ENCODE measurements around the gene SIPA1L2.

Gene SIPA1L2

DNA sequence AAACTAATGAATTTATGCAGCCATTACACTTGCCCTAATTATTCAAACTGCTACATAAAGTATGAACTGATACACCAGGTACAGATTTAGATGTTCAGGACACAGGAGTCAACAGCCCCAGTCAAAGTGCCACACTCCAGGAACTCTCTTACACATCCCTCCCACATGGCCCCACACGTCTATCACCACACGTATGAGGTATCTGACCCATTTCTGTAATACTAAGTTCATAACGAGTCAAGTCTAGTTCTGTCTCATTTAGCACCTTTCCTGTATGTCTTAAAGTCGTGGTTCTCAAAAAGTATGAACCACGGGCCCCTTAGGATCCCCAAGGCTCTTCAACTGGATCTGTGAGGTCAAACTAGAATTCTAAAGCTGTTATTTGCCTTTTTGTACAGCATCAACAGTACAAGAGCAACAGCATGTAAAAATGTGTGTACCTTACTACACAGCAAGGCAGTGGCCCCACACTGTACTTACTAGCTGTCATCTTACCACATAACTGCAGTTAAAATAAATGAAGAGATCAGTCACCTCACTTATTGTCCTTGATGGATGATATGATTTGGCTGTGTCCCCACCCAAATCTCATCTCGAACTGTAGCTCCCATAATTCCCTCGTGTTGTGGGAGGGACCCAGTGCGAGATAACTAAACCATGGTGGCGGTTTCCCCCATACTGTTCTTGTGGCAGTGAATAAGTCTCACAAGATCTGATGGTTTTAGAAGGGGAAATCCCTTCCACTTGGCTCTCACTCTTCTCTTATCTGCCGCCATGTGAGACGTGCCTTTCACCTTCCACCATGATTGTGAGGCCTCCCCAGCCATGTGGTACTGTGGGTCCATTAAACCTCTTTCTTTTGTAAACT is 42.6 kb downstream of the SIPA1L2 start:
- DNase-seq, result no peak

DNA sequence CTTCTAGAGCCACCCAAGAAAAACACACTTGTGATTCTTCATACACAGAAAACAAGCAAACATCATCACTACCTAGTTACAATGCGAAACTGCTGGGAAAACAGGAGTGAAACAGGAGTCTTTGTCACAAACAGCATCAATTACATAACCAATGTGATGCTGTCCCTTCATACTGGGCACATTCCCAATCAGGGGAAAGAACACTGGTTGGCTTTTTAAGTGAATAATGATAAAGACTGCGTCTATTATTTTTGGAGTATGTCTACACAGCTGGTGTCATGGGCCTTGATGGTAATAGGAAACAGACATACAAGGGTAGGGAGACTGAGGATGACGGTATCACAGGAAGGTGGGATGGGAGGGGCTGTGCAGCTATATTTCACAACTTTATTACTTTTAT is 43.3 kb downstream of the SIPA1L2 start:
- DNase-seq, result no peak

DNA sequence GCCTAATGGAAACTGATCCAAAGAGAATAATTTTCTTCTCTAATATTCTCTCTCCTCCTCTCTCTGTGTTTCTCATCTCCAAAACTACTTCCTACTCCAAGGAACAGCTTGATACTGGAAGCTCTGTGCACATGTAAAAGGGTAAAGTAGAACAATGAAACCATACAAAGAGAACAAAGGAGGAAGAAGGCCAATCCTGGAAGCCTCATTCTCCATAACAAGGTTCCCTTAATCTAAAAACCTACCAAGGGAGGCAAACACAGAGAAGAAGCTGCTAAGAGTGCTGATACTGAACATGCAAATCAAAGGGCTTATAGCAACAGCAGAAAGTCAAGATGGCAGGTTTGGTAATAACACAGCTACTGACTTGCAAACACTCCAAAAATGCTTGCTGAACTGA is 44.4 kb downstream of the SIPA1L2 start:
- DNase-seq, result no peak

DNA sequence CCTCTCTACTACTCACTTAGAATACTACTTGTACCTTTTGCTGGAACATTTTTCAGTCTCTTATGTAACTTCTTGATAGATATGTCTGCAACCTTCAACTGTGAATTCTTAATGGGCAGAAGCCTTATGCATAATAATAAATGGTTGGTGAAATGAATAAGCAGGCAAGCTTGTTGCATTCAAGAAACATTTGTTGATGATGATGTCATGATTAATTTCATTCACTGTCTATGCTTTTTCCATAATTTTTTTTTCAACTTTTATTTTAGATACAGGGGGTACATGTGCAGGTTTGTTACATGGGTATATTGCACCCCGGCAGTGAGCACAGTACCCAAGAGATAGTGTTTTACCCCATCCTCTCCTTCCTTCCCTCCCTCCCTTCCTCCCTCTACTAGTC is 48.0 kb downstream of the SIPA1L2 start:
- no peak for DNase-seq
